HL-60 (cell line): ENCODE data around the gene PNMA6F.
"Not testable (repeated sequence)": the region's sequence is repeated elsewhere in the genome, so short reads cannot be mapped to it uniquely, and the experiment has no call there.

Experiments
- GABPA ChIP-seq: IDR thresholded peaks from 2 replicates; pipeline ENCODE4 v1.6.1; 2012; ENCODE audit warnings: low read depth
- POLR2AphosphoS5 ChIP-seq: IDR thresholded peaks from 2 replicates; pipeline ENCODE4 v1.6.1; 2012; ENCODE audit warnings: low read depth
- SPI1 ChIP-seq: IDR thresholded peaks from 2 replicates; pipeline ENCODE4 v1.6.1; 2012; ENCODE audit warnings: low read depth, mild to moderate bottlenecking, borderline replicate concordance
- TF ChIP-seq, protein P1 (sequence below): IDR thresholded peaks from one replicate; pipeline ENCODE4 v1.5.1; 2011; ENCODE audit warnings: low read length, control low read depth, inconsistent platforms; ENCODE audit not compliant: insufficient read depth
- TF ChIP-seq, protein P2 (sequence below): IDR thresholded peaks from 2 replicates; pipeline ENCODE4 v1.6.1; 2012; ENCODE audit warnings: low read depth; ENCODE audit not compliant: insufficient replicate concordance

DNA sequence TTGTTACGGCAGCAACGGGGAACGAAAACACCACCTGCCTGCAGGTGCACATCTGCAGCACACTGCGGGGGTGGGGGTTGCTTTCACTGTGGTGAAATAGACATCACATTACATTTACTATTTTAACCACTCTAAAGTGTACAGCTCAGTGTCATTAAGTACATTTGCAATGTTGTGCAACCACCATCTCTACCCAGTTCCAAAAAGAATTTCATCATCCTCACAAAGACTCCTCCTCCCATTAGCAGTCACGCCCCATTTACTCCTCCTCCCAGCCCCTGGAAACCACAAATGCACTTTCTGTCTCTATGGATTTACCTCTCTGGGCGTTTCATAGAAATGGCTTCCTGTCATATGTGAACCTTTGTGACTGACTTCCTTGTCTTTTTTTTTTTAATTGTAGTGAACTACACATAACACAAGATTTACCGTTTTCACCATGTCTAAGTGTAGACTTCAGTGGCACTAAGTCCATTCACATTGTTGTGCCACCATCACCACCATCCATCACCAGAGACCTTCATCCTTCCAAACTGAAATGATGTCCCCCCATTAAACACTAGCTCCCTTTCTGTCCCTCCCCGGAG lies 28.0 kb downstream of the PNMA6F start:
- TF ChIP-seq, protein P1, sequence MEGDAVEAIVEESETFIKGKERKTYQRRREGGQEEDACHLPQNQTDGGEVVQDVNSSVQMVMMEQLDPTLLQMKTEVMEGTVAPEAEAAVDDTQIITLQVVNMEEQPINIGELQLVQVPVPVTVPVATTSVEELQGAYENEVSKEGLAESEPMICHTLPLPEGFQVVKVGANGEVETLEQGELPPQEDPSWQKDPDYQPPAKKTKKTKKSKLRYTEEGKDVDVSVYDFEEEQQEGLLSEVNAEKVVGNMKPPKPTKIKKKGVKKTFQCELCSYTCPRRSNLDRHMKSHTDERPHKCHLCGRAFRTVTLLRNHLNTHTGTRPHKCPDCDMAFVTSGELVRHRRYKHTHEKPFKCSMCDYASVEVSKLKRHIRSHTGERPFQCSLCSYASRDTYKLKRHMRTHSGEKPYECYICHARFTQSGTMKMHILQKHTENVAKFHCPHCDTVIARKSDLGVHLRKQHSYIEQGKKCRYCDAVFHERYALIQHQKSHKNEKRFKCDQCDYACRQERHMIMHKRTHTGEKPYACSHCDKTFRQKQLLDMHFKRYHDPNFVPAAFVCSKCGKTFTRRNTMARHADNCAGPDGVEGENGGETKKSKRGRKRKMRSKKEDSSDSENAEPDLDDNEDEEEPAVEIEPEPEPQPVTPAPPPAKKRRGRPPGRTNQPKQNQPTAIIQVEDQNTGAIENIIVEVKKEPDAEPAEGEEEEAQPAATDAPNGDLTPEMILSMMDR, result not testable (repeated sequence)
- TF ChIP-seq GABPA, POLR2AphosphoS5, SPI1: not testable (repeated sequence)
- TF ChIP-seq, protein P2, sequence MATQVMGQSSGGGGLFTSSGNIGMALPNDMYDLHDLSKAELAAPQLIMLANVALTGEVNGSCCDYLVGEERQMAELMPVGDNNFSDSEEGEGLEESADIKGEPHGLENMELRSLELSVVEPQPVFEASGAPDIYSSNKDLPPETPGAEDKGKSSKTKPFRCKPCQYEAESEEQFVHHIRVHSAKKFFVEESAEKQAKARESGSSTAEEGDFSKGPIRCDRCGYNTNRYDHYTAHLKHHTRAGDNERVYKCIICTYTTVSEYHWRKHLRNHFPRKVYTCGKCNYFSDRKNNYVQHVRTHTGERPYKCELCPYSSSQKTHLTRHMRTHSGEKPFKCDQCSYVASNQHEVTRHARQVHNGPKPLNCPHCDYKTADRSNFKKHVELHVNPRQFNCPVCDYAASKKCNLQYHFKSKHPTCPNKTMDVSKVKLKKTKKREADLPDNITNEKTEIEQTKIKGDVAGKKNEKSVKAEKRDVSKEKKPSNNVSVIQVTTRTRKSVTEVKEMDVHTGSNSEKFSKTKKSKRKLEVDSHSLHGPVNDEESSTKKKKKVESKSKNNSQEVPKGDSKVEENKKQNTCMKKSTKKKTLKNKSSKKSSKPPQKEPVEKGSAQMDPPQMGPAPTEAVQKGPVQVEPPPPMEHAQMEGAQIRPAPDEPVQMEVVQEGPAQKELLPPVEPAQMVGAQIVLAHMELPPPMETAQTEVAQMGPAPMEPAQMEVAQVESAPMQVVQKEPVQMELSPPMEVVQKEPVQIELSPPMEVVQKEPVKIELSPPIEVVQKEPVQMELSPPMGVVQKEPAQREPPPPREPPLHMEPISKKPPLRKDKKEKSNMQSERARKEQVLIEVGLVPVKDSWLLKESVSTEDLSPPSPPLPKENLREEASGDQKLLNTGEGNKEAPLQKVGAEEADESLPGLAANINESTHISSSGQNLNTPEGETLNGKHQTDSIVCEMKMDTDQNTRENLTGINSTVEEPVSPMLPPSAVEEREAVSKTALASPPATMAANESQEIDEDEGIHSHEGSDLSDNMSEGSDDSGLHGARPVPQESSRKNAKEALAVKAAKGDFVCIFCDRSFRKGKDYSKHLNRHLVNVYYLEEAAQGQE, result not testable (repeated sequence)
